ENCODE results near the gene CMC1. TPM values are rescaled to one million over a fixed set of nuclear protein-coding genes. Genes with fewer than 3 reads are reported as not detected.

CMC1 gene
- total and polyA plus RNA-seq, 2 donors, result 17.6 to 51.7 TPM

DNA sequence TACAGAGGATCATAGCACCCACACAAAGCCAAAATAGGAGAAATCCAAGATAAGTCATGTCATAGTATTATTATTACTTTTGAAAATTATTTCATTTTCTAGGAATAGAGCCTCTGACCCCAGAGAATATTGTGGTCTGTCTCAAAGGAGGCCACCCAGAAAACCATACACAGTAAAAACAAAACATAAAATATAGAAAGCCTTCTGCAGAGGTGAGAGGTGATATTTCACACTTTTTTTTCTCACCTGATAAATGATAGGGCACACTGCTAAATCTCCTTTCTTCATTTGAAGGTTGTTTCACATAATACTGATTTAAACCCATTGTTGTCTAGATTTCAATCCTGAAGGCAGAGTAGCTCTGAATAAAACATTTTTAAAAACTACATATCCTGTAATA lies 7.0 kb upstream of the CMC1 start:
- Histone ChIP-seq H3K4me3 (ENCODE audit: low read length in 2 of 2) (no peak overlapping the region), H3K27ac (ENCODE audit: low read depth in 1 of 2, low read length in 1 of 2) (no peak overlapping the region), H3K4me1 (ENCODE audit: control insufficient read depth in 2 of 2, insufficient read depth in 2 of 2, low read length in 2 of 2) (no peaks in the 10 kb centered on the region), H3K36me3 (ENCODE audit: control insufficient read depth in 2 of 2, insufficient read depth in 2 of 2, low read length in 1 of 2) (no peaks in the 10 kb centered on the region), H3K9me3 (ENCODE audit: control insufficient read depth in 2 of 2, insufficient read depth in 1 of 2, low read length in 1 of 2) (no peaks in the 10 kb centered on the region), H3K27me3 (ENCODE audit: control insufficient read depth in 2 of 2, insufficient read depth in 1 of 2, low read length in 1 of 2) (no peaks in the 10 kb centered on the region)
- DNase-seq (ENCODE audit: low read depth in 6 of 9, low spot score in 9 of 9), result no peak

DNA sequence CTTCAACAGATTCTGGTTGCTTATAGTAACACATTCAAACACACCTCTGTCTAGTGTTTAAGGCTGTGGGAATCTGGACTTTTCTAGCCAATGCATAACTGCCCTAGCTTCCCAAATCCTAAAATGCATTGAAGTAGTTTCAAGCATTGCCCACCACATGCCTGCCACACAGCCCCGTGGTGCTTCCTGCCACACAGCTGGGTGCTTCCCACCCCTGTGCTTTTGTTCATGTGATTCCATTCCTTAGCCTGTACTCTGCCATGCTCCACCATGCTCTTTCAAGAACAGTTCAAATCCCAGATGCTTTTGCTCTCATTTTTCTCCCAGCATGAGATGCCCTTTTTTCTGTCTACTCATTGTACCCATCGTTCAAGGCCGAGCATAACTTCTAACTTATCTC lies 2.3 kb upstream of the CMC1 start:
- H3K4me3 ChIP-seq (ENCODE audit: low read length in 2 of 2), result no peak overlapping the region
- DNase-seq (ENCODE audit: low read depth in 6 of 9, low spot score in 9 of 9), result no peak
- peaks cover 4 to 8% of the 10 kb centered on the region in 2 donors for H3K4me1 ChIP-seq (ENCODE audit: control insufficient read depth in 2 of 2, insufficient read depth in 2 of 2, low read length in 2 of 2)
- no peaks in the 10 kb centered on the region for H3K27me3 ChIP-seq (ENCODE audit: control insufficient read depth in 2 of 2, insufficient read depth in 1 of 2, low read length in 1 of 2)
- H3K9me3 ChIP-seq (ENCODE audit: control insufficient read depth in 2 of 2, insufficient read depth in 1 of 2, low read length in 1 of 2), result no peaks in the 10 kb centered on the region
- H3K36me3 ChIP-seq (ENCODE audit: control insufficient read depth in 2 of 2, insufficient read depth in 2 of 2, low read length in 1 of 2), result no peaks in the 10 kb centered on the region
- WGBS, result 67% methylated on average over 3 of the region's 3 CpGs
- H3K27ac ChIP-seq (ENCODE audit: low read depth in 1 of 2, low read length in 1 of 2), result no peak overlapping the region

DNA sequence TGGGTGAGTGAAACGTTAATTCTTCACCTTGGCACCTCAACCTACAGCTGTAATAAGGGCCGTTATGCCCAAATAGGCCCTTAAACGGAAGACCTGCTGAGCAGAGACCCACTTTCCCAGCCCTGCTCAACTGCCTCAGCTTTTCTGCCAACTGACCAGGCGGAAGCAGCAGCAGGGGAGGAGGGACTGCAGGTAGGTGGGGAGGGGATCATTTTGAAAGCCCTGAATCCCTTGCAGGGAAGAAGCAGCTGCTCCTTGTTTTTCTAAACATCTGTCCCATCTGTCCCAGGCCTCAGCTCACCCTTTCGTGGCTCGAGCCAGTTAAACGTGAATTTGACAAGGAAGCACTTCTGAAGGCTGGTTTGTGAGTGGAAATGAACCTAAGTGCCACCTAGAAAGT lies 978 bp upstream of the CMC1 start:
- peaks cover 4 to 8% of the 10 kb centered on the region in 2 donors for H3K4me1 ChIP-seq (ENCODE audit: control insufficient read depth in 2 of 2, insufficient read depth in 2 of 2, low read length in 2 of 2)
- 80% methylated on average over 7 of the region's 7 CpGs for WGBS

DNA sequence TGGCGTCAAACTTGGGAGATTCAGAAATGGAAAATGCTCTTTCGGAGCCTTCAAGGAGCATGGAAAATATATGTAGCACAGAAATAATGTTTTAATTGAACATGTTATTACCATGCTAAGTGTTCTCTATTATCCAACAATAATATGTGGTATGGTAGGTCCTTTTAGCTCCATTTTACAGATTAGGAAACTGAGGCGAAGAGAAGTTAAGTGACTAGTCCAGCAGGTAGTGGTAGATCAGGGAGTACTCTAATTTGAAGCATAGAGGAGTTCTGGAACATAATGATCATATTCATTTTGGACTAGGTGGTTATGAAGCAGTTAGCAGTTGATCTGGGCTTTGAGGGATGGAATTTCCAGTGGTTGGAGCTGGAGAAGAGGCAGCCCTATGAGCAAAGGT lies 1.1 kb downstream of the CMC1 start:
- no peaks in the 10 kb centered on the region for H3K36me3 ChIP-seq (ENCODE audit: control insufficient read depth in 2 of 2, insufficient read depth in 2 of 2, low read length in 1 of 2)
- H3K4me3 ChIP-seq (ENCODE audit: low read length in 2 of 2), result peak overlapping the region; percentile 86 to 96
- no peaks in the 10 kb centered on the region for H3K27me3 ChIP-seq (ENCODE audit: control insufficient read depth in 2 of 2, insufficient read depth in 1 of 2, low read length in 1 of 2)
- over 99% methylated on average over 3 of the region's 3 CpGs for WGBS
- DNase-seq (ENCODE audit: low read depth in 6 of 9, low spot score in 9 of 9), result no peak
- H3K27ac ChIP-seq (ENCODE audit: low read depth in 1 of 2, low read length in 1 of 2), result no peak overlapping the region
- H3K9me3 ChIP-seq (ENCODE audit: control insufficient read depth in 2 of 2, insufficient read depth in 1 of 2, low read length in 1 of 2), result no peaks in the 10 kb centered on the region
- peaks cover 4 to 8% of the 10 kb centered on the region in 2 donors for H3K4me1 ChIP-seq (ENCODE audit: control insufficient read depth in 2 of 2, insufficient read depth in 2 of 2, low read length in 2 of 2)

More for the DNA sequence above, 978 bp upstream of the CMC1 start:
- Histone ChIP-seq H3K36me3 (ENCODE audit: control insufficient read depth in 2 of 2, insufficient read depth in 2 of 2, low read length in 1 of 2) (no peaks in the 10 kb centered on the region), H3K27me3 (ENCODE audit: control insufficient read depth in 2 of 2, insufficient read depth in 1 of 2, low read length in 1 of 2) (no peaks in the 10 kb centered on the region), H3K4me3 (ENCODE audit: low read length in 2 of 2) (peak overlapping the region in 1 of 2 donors; percentile 96), H3K9me3 (ENCODE audit: control insufficient read depth in 2 of 2, insufficient read depth in 1 of 2, low read length in 1 of 2) (no peaks in the 10 kb centered on the region), H3K27ac (ENCODE audit: low read depth in 1 of 2, low read length in 1 of 2) (no peak overlapping the region)
- no peak for DNase-seq (ENCODE audit: low read depth in 6 of 9, low spot score in 9 of 9)

DNA sequence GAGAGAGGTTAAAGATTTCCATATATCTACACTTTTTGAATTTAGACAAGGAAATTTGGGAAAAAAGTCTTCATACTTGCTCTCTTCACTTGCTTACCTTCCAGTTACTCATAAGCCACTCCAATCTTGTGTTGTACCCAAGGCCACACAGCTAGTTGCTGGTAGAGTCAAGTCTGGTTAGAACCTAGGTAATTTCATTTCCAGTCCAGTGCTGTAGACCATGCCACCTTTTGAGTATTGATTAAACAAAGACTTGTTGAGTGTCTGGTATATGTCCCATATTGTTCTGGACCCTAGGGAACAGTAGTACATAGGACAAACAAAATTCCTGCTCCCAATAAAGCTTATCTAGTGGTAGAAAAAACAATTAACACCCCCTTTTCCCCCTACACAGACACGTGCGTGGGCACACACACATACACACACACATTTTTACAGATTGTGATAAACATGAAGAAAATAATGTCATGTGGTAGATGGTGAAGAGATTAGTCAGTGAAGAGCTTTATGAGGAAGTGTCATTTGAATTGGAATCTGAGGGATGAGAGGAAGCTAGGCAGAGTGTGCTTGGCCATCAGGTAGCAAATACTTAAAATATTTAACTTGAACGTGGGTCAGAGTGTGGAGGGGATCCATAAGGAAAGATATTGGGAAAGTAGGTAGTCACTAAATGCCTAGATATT lies 2.1 kb downstream of the CMC1 start:
- WGBS, result 61% methylated on average over 3 of the region's 3 CpGs
- Histone ChIP-seq H3K4me1 (ENCODE audit: control insufficient read depth in 2 of 2, insufficient read depth in 2 of 2, low read length in 2 of 2) (peaks cover 4 to 8% of the 10 kb centered on the region in 2 donors), H3K9me3 (ENCODE audit: control insufficient read depth in 2 of 2, insufficient read depth in 1 of 2, low read length in 1 of 2) (no peaks in the 10 kb centered on the region), H3K27ac (ENCODE audit: low read depth in 1 of 2, low read length in 1 of 2) (no peak overlapping the region), H3K4me3 (ENCODE audit: low read length in 2 of 2) (no peak overlapping the region), H3K27me3 (ENCODE audit: control insufficient read depth in 2 of 2, insufficient read depth in 1 of 2, low read length in 1 of 2) (no peaks in the 10 kb centered on the region), H3K36me3 (ENCODE audit: control insufficient read depth in 2 of 2, insufficient read depth in 2 of 2, low read length in 1 of 2) (no peaks in the 10 kb centered on the region)
- DNase-seq (ENCODE audit: low read depth in 6 of 9, low spot score in 9 of 9), result peak in 1 of 9 donors; percentile 18

DNA sequence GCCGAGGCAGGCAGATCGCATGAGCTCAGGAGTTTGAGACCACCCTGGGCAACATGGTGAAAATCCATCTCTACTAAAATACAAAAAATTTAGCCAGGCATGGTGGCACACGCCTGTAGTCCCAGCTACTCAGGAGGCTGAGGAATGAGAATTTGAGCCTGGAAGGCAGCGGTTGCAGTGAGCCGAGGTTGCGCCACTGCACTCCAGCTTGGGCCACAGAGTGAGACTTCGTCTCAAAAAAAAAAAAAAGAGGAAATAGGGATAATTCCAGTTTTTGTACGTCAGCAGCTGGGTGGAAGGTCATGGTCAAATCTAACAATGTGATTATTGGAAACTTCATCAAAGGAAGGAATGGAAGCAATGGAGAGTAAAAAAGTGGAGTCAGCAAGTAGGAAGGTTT lies 3.1 kb downstream of the CMC1 start:
- H3K27me3 ChIP-seq (ENCODE audit: control insufficient read depth in 2 of 2, insufficient read depth in 1 of 2, low read length in 1 of 2), result no peaks in the 10 kb centered on the region
- no peak for DNase-seq (ENCODE audit: low read depth in 6 of 9, low spot score in 9 of 9)
- peaks cover 4 to 8% of the 10 kb centered on the region in 2 donors for H3K4me1 ChIP-seq (ENCODE audit: control insufficient read depth in 2 of 2, insufficient read depth in 2 of 2, low read length in 2 of 2)
- no peaks in the 10 kb centered on the region for H3K9me3 ChIP-seq (ENCODE audit: control insufficient read depth in 2 of 2, insufficient read depth in 1 of 2, low read length in 1 of 2)
- 98% methylated on average over 8 of the region's 8 CpGs for WGBS
- H3K4me3 ChIP-seq (ENCODE audit: low read length in 2 of 2), result no peak overlapping the region
- no peak overlapping the region for H3K27ac ChIP-seq (ENCODE audit: low read depth in 1 of 2, low read length in 1 of 2)
- H3K36me3 ChIP-seq (ENCODE audit: control insufficient read depth in 2 of 2, insufficient read depth in 2 of 2, low read length in 1 of 2), result no peaks in the 10 kb centered on the region

DNA sequence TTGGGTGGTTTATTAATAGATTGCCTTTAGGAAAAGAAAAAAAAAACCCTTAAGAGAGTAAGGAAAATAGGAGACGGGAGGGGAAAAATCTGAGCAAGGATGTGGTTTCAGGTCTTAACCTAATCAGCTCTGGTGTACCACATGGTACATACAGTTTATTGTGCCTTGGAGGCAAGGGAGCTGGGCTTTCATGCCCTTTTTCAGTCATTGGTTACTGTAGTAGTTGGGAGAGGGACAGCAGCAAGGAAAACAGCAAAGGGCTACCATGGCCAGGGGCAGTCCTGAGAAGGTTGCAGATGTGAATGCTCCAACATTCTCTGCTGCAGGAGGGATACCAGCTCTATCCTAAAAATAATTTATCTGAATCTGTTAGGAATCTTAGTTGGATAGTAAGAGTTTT lies 5.9 kb downstream of the CMC1 start:
- Histone ChIP-seq H3K9me3 (ENCODE audit: control insufficient read depth in 2 of 2, insufficient read depth in 1 of 2, low read length in 1 of 2) (no peaks in the 10 kb centered on the region), H3K27ac (ENCODE audit: low read depth in 1 of 2, low read length in 1 of 2) (no peak overlapping the region), H3K36me3 (ENCODE audit: control insufficient read depth in 2 of 2, insufficient read depth in 2 of 2, low read length in 1 of 2) (no peaks in the 10 kb centered on the region), H3K4me1 (ENCODE audit: control insufficient read depth in 2 of 2, insufficient read depth in 2 of 2, low read length in 2 of 2) (peaks cover under 1 to 2% of the 10 kb centered on the region in 2 donors), H3K27me3 (ENCODE audit: control insufficient read depth in 2 of 2, insufficient read depth in 1 of 2, low read length in 1 of 2) (no peaks in the 10 kb centered on the region), H3K4me3 (ENCODE audit: low read length in 2 of 2) (no peak overlapping the region)
- 88% methylated on average over 1 of the region's 1 CpG for WGBS
- no peak for DNase-seq (ENCODE audit: low read depth in 6 of 9, low spot score in 9 of 9)

DNA sequence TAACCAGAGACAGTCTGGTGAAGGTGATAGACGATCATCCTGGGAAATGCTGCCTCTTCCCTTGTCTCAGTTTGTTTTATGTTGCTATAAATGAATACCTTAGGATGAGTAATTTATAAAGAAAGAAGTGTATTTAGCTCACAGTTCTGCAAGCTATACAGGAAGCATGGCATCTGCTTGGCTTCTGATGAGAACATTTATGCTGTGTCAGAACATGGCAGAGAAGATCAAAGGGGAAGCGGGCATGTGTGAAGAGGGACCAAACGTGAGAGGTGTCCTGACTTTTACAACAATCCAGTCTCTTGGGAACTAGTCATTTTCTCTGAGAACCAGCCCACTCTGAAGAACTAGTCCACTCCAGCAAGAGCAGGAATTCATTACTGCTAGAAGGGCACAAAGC lies 9.6 kb downstream of the CMC1 start:
- Histone ChIP-seq H3K27ac (ENCODE audit: low read depth in 1 of 2, low read length in 1 of 2) (no peak overlapping the region), H3K27me3 (ENCODE audit: control insufficient read depth in 2 of 2, insufficient read depth in 1 of 2, low read length in 1 of 2) (no peaks in the 10 kb centered on the region), H3K4me1 (ENCODE audit: control insufficient read depth in 2 of 2, insufficient read depth in 2 of 2, low read length in 2 of 2) (peaks cover 0 to 2% of the 10 kb centered on the region in 2 donors), H3K36me3 (ENCODE audit: control insufficient read depth in 2 of 2, insufficient read depth in 2 of 2, low read length in 1 of 2) (no peaks in the 10 kb centered on the region), H3K9me3 (ENCODE audit: control insufficient read depth in 2 of 2, insufficient read depth in 1 of 2, low read length in 1 of 2) (no peaks in the 10 kb centered on the region), H3K4me3 (ENCODE audit: low read length in 2 of 2) (no peak overlapping the region)
- DNase-seq (ENCODE audit: low read depth in 6 of 9, low spot score in 9 of 9), result peak in 1 of 9 donors; percentile 28
- WGBS, result 36% methylated on average over 3 of the region's 3 CpGs

DNA sequence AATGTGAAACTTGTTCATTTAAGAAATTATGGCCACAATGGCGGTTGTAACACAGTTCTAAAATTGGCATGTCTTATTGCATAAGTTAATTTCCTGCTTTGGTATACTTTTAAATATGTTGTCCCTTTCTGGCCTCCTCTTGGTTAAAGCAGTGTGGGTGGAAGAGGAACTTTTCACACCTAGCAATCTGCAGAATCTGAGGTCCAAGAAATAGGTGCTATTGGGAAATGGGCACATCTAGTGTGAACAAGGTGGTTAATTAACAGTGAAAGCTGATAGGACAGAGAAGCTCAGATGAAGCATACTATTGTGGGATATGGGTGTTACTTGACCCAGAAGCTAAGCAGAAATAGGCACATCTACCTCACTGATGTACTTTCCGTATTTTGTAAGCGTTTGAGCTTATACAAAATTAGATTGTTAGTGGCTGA lies 10.6 kb downstream of the CMC1 start:
- DNase-seq (ENCODE audit: low read depth in 6 of 9, low spot score in 9 of 9), result no peak
- 95% methylated on average over 3 of the region's 3 CpGs for WGBS
- Histone ChIP-seq H3K4me1 (ENCODE audit: control insufficient read depth in 2 of 2, insufficient read depth in 2 of 2, low read length in 2 of 2) (peaks cover 0 to 2% of the 10 kb centered on the region in 2 donors), H3K36me3 (ENCODE audit: control insufficient read depth in 2 of 2, insufficient read depth in 2 of 2, low read length in 1 of 2) (no peaks in the 10 kb centered on the region), H3K9me3 (ENCODE audit: control insufficient read depth in 2 of 2, insufficient read depth in 1 of 2, low read length in 1 of 2) (no peaks in the 10 kb centered on the region), H3K27ac (ENCODE audit: low read depth in 1 of 2, low read length in 1 of 2) (no peak overlapping the region), H3K27me3 (ENCODE audit: control insufficient read depth in 2 of 2, insufficient read depth in 1 of 2, low read length in 1 of 2) (no peaks in the 10 kb centered on the region), H3K4me3 (ENCODE audit: low read length in 2 of 2) (no peak overlapping the region)

Data from thymus (tissue), 11 donors.